Activated T-helper 1 cell treated with Interleukin-2 at 50 U/mL for 16 hours (primary cell): ENCODE measurements around the gene ZNF641.

Experiments used
- DNase-seq: peaks from one replicate; pipeline ENCODE4 v3.0.0-alpha.2; 2020; ENCODE audit warnings: low read depth

The ZNF641 gene

DNA sequence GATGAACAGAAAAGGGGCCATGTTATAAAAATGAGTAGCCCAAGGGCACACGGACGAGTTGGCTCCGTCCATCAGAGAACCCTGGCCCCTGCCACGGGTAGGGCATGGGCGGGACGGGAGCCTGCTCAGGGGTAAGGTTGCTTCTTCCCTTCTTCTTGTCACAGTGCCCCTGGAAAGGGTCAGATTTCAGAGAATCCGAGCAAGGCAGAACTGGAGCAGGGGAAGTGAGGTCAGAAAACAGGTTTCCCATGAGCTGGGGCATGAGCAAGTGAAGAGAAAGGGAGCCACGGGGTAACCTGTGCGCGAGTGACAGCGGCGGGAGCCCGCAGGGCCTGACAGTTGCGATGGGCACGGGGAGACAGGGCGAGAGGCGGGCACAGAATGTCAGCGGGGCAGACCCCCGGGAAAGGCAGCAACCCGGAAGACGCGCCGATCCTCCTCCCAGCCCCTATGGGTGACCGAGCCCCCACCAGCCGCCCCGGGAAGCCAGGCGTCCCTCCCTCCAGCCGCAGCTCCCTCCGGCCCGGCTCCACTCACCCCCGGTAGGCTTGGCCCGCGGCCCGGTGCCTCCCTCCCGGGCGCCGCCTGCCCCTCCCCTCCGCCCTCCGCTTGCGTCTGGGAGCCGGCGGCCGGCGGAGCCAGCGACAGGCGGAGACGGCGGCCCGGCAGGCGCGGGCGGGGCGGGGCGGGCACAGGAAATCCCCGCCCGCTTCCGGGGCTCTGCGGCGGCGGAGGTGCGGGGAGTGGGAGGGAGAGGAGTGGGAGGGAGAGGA is at the start of gene ZNF641:
Gene ZNF641 (minus strand): TSS at position 671 of the 773 bp plus-strand sequence. CDS start 2,829 bp downstream, outside the sequence.
- peak; percentile 81 for DNase-seq

DNA sequence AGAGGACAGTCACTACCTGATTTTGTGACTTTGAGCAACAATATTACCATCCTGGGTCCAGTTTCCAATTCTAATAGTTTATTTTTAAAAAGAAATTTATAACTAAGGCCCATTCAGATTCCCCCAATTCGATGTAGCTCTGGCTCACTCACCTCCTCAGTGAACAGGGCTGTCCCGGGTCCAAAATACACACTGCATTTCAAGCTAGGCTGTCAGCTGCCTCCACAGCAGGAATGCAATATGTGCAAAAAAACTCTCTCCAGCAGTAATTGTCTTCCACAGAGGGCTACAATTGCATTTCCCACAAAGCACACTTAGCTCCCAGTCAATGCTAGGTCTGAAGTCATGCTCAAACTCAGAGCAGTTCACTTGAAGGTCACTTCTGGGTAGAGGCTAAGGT is 39.3 kb upstream of the ZNF641 start:
- no peak for DNase-seq

DNA sequence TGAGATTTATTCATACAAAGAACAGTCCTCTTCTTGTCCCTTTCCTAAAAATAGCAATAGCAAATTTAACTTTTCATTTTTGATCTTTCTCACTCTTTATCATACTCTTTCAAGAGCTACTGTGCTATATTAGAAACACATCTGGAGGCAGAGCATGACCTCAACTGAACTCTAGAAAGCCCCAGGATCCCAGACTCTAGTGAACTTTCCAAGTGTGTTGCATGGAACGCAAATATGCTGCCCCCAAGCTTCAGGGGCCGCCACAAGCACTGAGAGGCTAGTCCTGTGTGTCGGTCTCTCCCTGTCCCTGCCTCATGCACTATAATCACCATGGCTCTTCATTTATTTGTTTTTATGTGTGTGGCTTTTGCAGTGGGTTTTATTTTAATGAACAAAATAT is 38.7 kb upstream of the ZNF641 start:
- DNase-seq: no peak

DNA sequence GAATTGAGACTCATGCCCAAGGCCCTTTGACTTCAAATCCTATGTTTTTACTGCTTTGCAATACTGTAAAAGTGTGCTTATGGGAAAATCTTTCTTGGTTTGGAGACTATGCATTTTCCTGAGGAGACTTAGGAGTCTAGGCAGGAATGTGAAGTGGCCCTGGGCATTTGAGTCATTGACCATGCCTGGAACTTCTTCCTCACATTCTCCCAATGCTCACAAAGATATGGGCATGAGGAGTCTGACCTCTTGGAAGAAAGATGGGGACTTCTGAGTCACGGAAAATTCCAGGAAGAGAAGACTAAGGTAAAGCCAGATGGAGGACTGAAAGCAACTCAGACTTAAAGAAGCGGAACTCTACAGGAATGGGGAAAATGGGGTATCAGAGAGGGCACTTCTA is 38.2 kb upstream of the ZNF641 start:
- no peak for DNase-seq

DNA sequence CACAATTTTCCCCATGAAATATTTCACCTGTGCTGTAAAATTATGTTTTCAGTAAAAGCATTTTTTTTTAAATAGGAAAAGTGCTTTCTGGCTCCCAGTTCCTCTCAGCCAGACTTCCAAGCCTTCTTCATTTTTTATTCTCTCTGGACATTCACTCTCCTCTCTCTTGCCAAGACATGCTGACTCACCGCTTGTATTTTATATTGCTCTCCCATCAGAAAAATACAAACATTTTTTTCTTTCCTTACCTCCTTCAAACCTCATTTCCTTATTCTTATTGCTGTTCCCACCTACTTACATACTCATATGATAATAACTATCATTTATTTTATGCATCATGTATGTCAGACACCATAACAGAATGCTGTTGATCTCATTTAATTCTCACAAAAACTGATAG is 37.7 kb upstream of the ZNF641 start:
- DNase-seq: no peak

DNA sequence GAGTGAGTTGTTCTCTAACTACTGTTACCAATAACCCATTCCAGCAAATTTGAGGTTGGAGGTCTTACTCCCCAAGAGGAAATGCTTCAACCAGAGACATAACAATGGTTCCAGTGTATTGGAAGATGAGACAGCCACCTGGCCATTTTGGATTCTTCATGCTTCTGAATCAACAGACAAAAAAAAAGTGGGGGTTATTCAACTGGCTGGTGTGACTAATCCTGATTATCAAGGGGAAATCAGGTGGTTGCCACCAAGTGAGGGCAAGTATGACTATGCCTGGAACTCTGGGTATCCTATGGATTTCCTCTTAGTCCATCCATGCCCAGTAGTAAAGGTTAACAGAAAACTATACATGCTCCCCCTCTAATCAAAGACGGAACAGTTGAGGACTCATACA is 29.9 kb upstream of the ZNF641 start:
- no peak for DNase-seq

DNA sequence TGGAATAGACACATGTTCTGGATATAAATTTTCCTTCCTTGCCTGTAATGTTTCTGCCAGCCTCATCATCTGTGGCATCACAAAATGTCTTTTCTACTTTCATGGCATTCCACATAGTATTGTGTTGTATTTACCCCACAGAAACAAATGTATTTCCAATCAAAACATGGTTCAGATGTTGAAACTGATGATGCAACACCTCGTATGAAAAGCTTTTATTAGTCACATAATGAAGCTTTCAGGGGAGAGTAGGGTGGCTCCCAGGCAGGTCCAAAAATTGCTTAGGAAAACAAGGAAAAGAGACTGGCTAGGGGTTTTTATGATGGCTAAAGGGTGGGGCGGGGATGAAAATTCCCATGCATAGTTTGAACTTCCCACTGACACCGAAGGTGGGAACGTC is 29.1 kb upstream of the ZNF641 start:
- DNase-seq: no peak

DNA sequence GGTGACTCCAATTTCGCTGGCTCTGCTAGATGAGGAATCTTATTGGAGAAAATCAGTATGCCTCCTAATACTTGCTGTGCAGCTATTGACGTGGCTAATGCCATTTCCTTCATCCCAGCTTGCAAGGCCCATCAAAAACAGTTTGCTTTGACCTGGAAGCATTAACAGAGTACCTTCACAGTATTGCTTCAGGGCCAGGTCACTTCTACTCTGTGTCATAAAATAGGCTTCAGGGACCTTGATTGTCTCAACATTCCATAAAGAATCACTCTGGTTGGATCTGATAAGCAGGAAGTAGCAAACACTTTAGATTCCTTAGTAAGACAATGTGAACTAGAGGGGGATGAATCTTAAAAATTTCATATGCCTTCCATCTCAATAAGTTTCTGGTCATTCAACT is 26.9 kb upstream of the ZNF641 start:
- DNase-seq: no peak

DNA sequence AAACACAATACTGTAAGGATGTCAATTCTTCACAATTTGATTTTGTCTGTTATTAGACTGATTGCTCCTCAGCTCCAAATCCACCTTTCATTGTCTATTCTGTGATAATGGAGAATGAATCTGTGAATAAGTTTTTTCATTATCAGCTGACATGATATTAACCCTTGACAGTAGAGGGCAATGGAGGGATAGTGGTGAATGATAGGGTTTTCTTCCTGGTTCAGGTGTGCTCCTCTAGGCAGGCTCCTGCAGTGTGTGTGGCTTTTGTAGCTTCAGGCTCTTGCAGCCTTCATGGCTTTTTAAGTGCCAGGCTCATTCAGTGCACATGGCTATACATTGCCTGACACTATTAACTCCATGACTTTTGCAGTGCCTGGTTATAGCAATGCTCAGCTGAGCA is 23.4 kb upstream of the ZNF641 start:
- no peak for DNase-seq

DNA sequence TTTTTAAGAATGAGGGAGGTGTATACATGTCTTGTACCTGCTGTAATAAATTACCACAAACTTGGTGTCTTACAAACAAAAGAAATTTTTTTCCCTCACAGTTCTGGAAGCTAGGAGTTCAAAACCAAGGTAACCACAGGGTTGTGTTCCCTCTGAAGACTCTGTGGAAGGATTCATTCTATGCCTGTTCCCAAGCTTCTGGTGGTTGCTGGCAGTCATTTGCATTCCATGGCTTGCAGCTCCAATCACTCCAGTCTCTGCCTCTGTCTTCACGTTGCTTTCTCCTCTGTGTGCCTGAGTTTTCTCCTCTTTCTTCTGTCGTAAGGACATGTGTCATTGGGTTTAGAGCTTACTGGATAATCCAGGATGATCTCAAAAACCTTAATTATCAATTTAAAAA is 15.4 kb upstream of the ZNF641 start:
- no peak for DNase-seq

DNA sequence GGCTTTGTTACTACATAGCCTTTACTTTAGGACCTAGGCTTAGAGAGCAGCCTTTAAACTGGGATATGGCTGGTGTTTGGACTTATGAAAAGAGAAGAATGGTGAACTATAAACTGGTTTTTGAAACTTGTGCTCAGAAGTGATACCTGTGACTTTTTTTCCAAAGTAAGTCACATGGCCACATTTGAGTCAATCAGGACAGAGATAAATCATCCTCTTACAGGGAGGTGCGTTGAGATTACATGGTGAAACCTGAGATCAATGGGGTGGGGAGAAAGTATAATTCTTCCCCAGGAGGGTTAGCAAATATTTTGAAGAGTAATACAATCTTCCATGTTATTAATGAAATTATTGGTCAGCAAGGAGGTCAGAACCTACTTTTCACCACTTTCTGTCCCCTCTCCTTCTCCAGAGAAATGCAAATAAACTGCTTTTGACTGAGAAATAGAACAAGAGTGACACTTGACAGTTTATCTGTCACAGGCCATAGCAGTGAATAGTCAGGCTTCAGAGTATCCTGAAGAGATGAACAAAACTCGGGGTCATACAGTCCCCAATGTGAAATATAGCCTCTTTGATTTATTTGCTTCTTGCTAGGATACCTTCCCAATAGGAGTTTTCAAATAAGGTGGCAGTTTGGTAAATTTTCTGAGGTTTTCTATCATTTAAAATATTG is 11.1 kb upstream of the ZNF641 start:
- no peak for DNase-seq

DNA sequence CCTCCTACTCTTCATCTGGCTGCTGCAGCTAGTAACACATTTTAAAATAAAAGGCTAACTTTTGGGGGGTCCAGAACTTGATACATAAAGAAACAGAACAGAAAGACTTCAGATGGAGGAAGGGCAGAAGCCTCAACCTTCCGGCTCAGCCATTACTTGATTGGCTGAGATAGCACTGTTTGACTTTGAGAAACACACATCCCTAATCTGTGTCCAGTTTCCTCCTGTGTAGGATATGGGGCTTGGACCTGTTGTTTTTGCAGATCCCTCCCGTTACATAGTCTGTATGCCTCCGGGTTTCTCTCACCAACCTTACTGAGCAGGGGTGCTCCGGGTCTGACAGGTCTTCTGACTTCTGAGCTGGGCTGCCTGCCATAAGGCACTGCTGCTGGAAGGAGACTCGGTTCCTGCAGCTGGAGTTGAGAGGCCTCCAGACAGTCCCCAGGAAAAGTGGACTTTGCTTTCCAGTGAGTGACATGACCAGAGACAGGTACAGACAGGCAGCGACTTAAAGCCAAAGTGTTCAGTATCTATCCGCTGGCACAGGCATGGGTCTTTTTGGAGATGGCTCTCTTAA is 8.3 kb upstream of the ZNF641 start:
- no peak for DNase-seq

DNA sequence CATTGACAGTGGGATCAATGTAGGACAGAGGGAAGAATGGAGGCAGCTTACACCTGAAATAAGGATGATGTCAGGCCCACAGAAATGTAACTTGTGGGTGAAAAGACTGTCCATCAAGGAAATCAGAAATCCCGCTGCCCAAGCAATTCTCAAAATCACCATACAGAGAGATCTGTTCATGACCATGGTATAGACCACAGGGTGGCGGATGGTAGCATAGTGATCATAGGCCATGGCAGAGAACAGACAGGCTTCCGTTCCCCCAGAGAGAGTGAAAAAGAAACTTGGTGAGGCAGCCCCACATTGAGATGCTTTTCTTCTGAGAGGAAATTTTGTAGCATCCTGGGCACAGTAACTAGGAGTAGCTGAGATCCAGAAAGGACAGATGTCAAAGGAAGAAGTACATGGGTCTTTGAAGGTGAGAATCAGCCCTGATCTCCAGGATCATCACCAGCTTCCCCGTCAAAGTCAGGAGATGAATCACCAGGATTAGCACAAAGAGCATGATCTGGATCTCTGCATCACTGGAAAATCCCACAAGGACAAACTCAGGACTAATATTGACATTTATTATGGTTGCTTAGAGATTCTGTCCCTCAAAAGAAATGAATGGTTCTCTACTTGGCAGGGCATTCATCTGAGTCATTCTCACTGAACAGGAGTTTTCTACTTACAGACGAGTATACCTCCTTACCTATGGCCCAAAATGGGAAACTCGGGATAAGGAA is 5.5 kb upstream of the ZNF641 start:
- DNase-seq: no peak

DNA sequence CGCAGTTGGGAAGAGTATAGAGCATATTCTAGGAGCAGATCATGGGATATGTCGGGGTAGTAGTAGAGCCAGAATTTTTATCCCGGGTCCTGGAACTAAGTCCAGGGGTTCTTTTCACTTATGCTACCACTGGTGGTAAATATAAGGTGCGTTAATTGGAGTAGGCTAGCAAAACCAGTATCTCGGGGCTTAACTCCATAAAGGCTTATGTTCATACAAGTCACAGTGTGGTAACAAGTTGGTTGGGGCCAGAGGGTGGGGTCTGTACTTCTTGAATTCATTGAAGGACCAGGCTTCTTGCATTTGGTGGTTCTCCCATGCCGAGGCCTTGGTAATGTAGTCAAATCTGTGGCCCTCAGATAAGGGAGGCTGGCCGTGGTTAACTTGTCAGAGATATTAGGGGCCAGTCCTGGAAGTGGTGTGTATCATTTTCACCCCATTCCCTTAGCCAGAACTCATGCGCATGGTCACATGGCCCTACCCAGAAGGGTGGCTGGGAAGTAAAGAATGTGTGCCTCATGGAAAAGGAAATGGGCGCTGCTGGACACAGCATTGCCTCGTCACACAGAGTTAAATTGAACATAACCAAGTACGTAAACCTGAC is 1.5 kb upstream of the ZNF641 start:
- DNase-seq: no peak

DNA sequence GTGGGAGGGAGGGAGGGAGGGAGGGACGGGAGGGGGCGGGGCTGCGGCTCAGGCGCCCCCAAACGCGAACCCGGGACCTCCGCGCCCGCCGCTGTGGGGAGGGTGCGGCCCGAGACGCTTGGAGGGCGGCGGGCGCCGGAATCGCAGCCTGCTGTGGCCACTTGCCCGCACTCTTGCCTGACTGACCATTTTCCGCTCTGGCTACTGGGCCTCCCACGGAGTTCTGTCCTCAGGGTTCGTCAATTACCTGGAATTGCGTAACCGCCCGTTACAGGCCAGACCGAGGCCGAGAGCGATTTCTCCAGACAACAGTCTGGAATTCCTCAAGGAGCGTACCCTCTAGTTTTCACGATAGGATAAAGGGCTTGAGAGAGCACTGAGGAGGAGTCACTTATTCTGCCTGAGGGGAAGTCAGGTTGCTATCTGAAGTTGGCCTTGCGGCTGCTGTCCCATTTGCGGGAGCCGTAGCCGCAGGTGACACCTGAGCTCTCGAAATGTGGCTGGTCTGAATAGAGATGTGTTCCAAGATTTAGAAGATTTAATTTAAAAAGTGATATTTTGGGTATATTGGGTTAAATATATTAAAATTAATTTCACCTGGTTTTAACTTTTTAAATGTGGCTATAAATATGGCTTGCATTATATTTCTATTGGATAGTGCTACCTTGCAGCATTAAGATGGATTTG is 446 bp upstream of the ZNF641 start:
- no peak for DNase-seq

DNA sequence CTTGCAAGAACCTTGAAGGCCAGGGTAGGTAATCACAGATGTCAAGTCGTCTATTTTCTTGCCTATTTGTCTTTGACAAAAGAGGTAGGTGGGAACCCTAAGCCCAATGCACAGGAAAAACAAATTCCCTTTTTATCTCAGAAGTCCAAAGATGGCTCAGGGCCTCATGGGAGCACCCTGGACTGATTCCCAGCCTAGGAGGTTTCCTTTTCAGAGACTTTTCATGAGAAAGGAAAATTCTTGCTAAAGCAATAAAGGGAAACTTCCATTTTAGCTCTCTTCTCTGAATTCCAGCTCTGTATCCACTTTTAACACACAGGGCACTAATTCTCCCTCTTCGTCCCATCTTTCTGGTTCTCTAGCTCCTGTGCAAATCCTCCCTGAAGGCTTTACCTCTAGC is 1.2 kb downstream of the ZNF641 start:
- DNase-seq: no peak

DNA sequence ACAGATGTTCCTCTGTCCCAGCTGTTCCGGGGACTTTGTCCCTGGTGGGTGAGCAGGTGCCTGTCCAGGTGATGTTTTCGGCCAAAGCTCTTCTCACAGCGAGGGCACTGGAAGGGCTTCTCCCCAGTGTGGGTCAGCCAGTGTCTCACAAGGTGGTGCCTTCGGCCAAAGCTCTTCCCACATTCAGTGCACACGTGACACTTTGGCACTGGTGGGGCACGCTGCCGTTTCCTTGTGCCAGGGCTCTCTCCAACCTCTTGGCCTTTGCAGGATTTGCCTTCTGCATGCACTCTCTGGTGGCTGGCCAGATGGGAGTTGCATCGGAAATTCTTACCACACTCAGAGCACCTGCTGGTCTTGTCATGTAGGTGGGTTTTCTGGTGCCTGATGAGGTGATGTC is 7.7 kb downstream of the ZNF641 start:
- DNase-seq: no peak

DNA sequence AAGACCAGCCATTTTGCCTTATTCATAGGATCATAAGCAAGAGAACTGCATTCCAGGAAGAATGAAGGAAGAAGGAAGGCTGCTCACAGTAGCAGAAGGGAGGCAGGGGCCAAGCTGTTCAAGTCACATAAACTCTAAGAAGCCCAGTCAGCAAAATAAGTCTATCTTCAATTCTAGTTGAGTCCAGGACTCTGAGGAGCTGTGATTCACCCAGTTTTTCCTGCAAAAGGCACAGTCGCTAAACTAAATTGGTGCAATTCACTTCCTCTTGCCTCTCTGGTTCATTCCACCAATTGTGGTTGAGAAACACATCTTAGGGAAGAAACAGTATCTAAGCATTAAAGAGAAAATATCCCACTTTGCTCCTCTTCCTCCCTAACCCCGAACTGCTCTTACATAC is 9.8 kb downstream of the ZNF641 start:
- no peak for DNase-seq

DNA sequence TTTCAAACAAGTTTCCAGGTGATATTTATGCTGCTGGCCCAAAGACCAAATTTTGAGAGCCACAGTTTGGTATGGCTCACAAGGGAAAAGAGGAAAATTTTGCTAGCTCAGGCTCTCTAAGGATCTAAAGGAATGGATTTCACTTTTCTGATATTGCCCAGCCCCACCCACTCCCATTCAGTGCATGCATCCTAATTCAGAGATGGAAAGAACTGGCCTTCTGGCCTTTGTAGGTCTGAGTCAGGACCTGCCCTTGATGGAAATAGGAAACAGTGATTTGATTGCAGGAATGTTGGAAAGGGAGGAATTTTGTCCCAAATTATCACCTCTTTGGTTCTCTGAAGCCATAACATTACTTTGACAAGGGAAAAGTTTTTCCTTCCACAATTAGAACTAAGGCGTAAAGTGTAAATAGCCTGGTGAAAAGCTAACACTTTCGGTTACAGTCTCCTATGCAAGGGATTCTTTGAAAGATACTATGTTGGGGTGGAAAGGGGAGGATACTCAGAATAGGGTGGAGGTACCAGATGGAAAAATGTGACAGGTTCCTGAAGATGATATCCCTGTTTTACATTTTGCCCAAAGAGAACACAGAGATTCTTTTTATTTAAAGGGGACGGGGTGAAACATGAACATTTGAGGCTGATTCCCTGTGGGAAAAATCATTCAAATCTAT is 11.1 kb downstream of the ZNF641 start:
- DNase-seq: no peak

DNA sequence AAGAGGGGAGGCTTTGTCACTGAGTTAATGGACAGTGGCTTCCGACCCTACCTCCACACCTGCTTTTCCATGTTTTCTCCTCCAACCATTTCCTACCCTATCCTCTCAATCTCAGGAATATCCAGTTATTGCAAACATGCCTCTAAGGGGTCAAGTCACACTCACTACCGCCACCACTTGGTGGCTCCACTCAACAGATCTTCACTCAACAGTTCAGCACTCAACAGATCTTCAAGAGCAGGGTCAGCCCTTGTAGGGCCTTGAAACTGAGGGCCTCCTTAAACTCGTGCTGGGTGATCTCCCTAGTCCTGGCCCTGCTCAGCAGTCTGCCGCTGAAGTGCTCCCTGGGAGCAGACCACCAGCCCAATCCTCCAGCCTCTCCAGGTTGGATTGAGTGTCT is 14.2 kb downstream of the ZNF641 start:
- DNase-seq: no peak

DNA sequence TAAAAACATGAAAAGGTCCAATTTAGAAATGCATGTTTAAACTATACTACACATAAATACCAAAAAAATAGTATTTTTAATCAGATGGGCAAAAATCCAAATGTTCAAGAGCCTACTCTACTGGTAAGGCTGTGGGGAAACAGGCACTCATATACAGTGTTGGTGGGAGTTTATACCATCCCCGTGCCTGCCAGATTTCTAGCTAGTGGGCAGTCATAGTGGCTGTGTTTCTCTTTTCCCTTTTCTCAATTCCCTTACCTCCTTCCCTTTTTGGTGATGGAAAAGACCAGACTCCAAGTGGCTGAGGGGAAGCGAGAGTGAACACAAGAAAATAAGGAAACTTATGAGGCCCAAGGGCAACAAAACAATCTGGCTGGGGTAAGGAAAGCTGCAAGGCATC is 14.7 kb downstream of the ZNF641 start:
- DNase-seq: no peak
